ENCODE results near the gene HSPH1.

HSPH1 gene

GRCh38 chr13:31096654-31097302 is 64.9 kb downstream of the HSPH1 start:
- no peak for DNase-seq (ENCODE audit: low spot score)

GRCh38 chr13:31094331-31095015 is 67.2 kb downstream of the HSPH1 start:
- DNase-seq (ENCODE audit: low spot score): no peak

- no peak for DNase-seq (ENCODE audit: low spot score)
These were observed 68.4 kb downstream of the HSPH1 start for GRCh38 chr13:31093145-31093885.

- DNase-seq (ENCODE audit: low spot score): no peak
These were observed 69.1 kb downstream of the HSPH1 start for GRCh38 chr13:31092646-31093045.

- peak; percentile 3 for DNase-seq (ENCODE audit: low spot score)
These were observed 70.6 kb downstream of the HSPH1 start for GRCh38 chr13:31090961-31091624.

GRCh38 chr13:31090096-31090495 is 71.6 kb downstream of the HSPH1 start:
- DNase-seq (ENCODE audit: low spot score): no peak

- DNase-seq (ENCODE audit: low spot score): no peak
These were observed 72.1 kb downstream of the HSPH1 start for GRCh38 chr13:31089649-31090048.

- DNase-seq (ENCODE audit: low spot score): no peak
These were observed 72.8 kb downstream of the HSPH1 start for GRCh38 chr13:31088826-31089420.

Measured in CD4-positive, alpha-beta T cell treated with Interleukin-6 at 100 ng/mL for 8 hours (primary cell).